Liver (tissue), 9 donors: ENCODE data around the gene ZNF827. TPM values are rescaled to one million over a fixed set of nuclear protein-coding genes. Genes with fewer than 3 reads are reported as not detected.

Experiments used
- DNase-seq: peaks from one replicate; pipeline ENCODE4 v3.0.0-alpha.2; 2017; ENCODE audit warnings: low spot score
- H3K27ac ChIP-seq, 2 donors: one replicate each; pipeline ENCODE4 v1.7.0; 2013; ENCODE audit warnings: inconsistent platforms in 2 of 2, low read length in 2 of 2, control low read depth in 1 of 2, low read depth in 1 of 2, mild to moderate bottlenecking in 1 of 2
- H3K27me3 ChIP-seq, 4 donors: one replicate each; pipeline versions ENCODE4 v1.6.1 to v1.7.0; 2013; ENCODE audit warnings: low read length in 3 of 4, inconsistent platforms in 1 of 4, mild to moderate bottlenecking in 1 of 4, moderate library complexity in 1 of 4; ENCODE audit not compliant: control insufficient read depth in 4 of 4, insufficient read depth in 4 of 4
- H3K36me3 ChIP-seq, 4 donors: one replicate each; pipeline versions ENCODE4 v1.6.1 to v1.7.0; 2013; ENCODE audit warnings: low read length in 3 of 4, mild to moderate bottlenecking in 3 of 4, low read depth in 1 of 4, moderate library complexity in 1 of 4; ENCODE audit not compliant: control insufficient read depth in 4 of 4, insufficient read depth in 3 of 4
- H3K4me1 ChIP-seq, 4 donors: one replicate each; pipeline versions ENCODE4 v1.6.1 to v1.7.0; 2013; ENCODE audit warnings: low read length in 3 of 4, mild to moderate bottlenecking in 3 of 4, moderate library complexity in 1 of 4; ENCODE audit not compliant: control insufficient read depth in 4 of 4, insufficient read depth in 4 of 4
- H3K4me3 ChIP-seq, 3 donors: one replicate each; pipeline versions ENCODE4 v1.6.1 to v1.7.0; 2013; ENCODE audit warnings: low read length in 3 of 3, control low read depth in 1 of 3, low read depth in 1 of 3, mild to moderate bottlenecking in 1 of 3
- H3K9ac ChIP-seq, 2 donors: one replicate each; pipeline ENCODE4 v1.7.0; 2013; ENCODE audit warnings: low read length in 2 of 2, mild to moderate bottlenecking in 2 of 2, moderate library complexity in 2 of 2, control low read depth in 1 of 2, low read depth in 1 of 2
- H3K9me3 ChIP-seq, 4 donors: one replicate each; pipeline versions ENCODE4 v1.6.1 to v1.7.0; 2013; ENCODE audit warnings: low read length in 3 of 4; ENCODE audit not compliant: control insufficient read depth in 4 of 4
- EGR1 ChIP-seq, 2 donors: IDR thresholded peaks; 2 replicates each; pipeline ENCODE4 v1.6.1; 2016 to 2018; ENCODE audit warnings: antibody characterized with exemption in 2 of 2, low read depth in 2 of 2
- FOXA1 ChIP-seq: IDR thresholded peaks from 2 replicates; pipeline ENCODE4 v1.6.1; 2016; ENCODE audit warnings: antibody characterized with exemption
- FOXA2 ChIP-seq: IDR thresholded peaks from 2 replicates; pipeline ENCODE4 v1.6.1; 2016; ENCODE audit warnings: antibody characterized with exemption
- GABPA ChIP-seq, 2 donors: IDR thresholded peaks in 1 of 2; conservative IDR thresholded peaks in 1 of 2; 2 replicates each; pipeline ENCODE4 v1.6.1; 2016; ENCODE audit warnings: antibody characterized with exemption in 2 of 2, mild to moderate bottlenecking in 1 of 2, moderate library complexity in 1 of 2
- HNF4A ChIP-seq, 2 donors: conservative IDR thresholded peaks; 2 replicates each; pipeline ENCODE4 v1.6.1; 2016; ENCODE audit warnings: antibody characterized with exemption in 2 of 2, mild to moderate bottlenecking in 2 of 2
- HNF4G ChIP-seq: IDR thresholded peaks from 2 replicates; pipeline ENCODE4 v1.6.1; 2016; ENCODE audit warnings: antibody characterized with exemption
- JUND ChIP-seq, 2 donors: IDR thresholded peaks; 2 replicates each; pipeline ENCODE4 v1.6.1; 2016; ENCODE audit warnings: antibody characterized with exemption in 2 of 2
- MAX ChIP-seq: IDR thresholded peaks from 2 replicates; pipeline ENCODE4 v1.6.1; 2016; ENCODE audit warnings: antibody characterized with exemption
- NR2F2 ChIP-seq: IDR thresholded peaks from 2 replicates; pipeline ENCODE4 v1.6.1; 2016; ENCODE audit warnings: antibody characterized with exemption
- RAD21 ChIP-seq, 2 donors: IDR thresholded peaks; 2 replicates each; pipeline ENCODE4 v1.6.1; 2016; ENCODE audit warnings: antibody characterized with exemption in 2 of 2, mild to moderate bottlenecking in 2 of 2
- REST ChIP-seq: IDR thresholded peaks from 2 replicates; pipeline ENCODE4 v1.6.1; 2016; ENCODE audit warnings: antibody characterized with exemption, mild to moderate bottlenecking
- RXRA ChIP-seq, 2 donors: IDR thresholded peaks; 2 replicates each; pipeline ENCODE4 v1.6.1; 2017 to 2018; ENCODE audit warnings: antibody characterized with exemption in 2 of 2, mild to moderate bottlenecking in 1 of 2
- SP1 ChIP-seq: IDR thresholded peaks from 2 replicates; pipeline ENCODE4 v1.6.1; 2018; ENCODE audit warnings: antibody characterized with exemption, mild to moderate bottlenecking
- TAF1 ChIP-seq: conservative IDR thresholded peaks from 2 replicates; pipeline ENCODE4 v1.6.1; 2016; ENCODE audit warnings: antibody characterized with exemption, mild to moderate bottlenecking
- YY1 ChIP-seq: IDR thresholded peaks from 2 replicates; pipeline ENCODE4 v1.6.1; 2016; ENCODE audit warnings: antibody characterized with exemption, mild to moderate bottlenecking
- WGBS: extraction: QIAGEN DNeasy Blood & Tissue Kit; methylation state at CpG from one replicate; pipeline ENCODE4 v1.1.7; 2013; 5-methylcytosine and 5-hydroxymethylcytosine counted together
- polyA plus RNA-seq, 2 donors: library from polyadenylated mRNA; stranded (reverse) in 1 of 2; unstranded in 1 of 2; fragments of 200-250 nt in 1 of 2; fragments of >200 nt in 1 of 2; fragmentation: Nextera tagmentation in 1 of 2; extraction: Ambion mirVana in 1 of 2; gene quantifications; one replicate each; pipeline versions ENCODE4 v1.2.1 to v1.2.3, GENCODE V29; 2013 to 2015
- total RNA-seq, 2 donors: library from RNA; depleted of rRNA; stranded (reverse); fragments of >200 nt; gene quantifications; one replicate each; pipeline ENCODE4 v1.2.3, GENCODE V29; 2014
- TF ChIP-seq, protein P1 (sequence below): IDR thresholded peaks from 2 replicates; pipeline ENCODE4 v1.6.1; 2016; ENCODE audit warnings: antibody characterized with exemption
- TF ChIP-seq, protein P2 (sequence below): fragments of 150-350 bp; IDR thresholded peaks from 2 replicates; pipeline ENCODE4 v1.5.1; 2017; ENCODE audit warnings: improper control_type of control experiment, low read depth, low read length; ENCODE audit not compliant: missing input control
- TF ChIP-seq, protein P3 (sequence below): IDR thresholded peaks from 2 replicates; pipeline ENCODE4 v1.6.1; 2016; ENCODE audit warnings: antibody characterized with exemption
- donor health status: healthy.
- donor health status: healthy.
- donor health status: healthy.
- donor health status: healthy.
- donor health status: healthy.

Gene ZNF827
- total and polyA plus RNA-seq, 4 donors, result 0.46 to 2.9 (median 1.2) TPM

GRCh38 chr4:145927030-145927429 is 11.6 kb downstream of the ZNF827 start:
- Histone ChIP-seq H3K9ac (no peak overlapping the region), H3K9me3 (no peaks in the 10 kb centered on the region), H3K4me1 (no peaks in the 10 kb centered on the region), H3K36me3 (no peaks in the 10 kb centered on the region), H3K27ac (no peak overlapping the region), H3K27me3 (no peaks in the 10 kb centered on the region), H3K4me3 (no peak overlapping the region)
- DNase-seq, result no peak
- TF ChIP-seq FOXA1, result no peak
- TF ChIP-seq MAX, result no peak
- TF ChIP-seq, protein P1, sequence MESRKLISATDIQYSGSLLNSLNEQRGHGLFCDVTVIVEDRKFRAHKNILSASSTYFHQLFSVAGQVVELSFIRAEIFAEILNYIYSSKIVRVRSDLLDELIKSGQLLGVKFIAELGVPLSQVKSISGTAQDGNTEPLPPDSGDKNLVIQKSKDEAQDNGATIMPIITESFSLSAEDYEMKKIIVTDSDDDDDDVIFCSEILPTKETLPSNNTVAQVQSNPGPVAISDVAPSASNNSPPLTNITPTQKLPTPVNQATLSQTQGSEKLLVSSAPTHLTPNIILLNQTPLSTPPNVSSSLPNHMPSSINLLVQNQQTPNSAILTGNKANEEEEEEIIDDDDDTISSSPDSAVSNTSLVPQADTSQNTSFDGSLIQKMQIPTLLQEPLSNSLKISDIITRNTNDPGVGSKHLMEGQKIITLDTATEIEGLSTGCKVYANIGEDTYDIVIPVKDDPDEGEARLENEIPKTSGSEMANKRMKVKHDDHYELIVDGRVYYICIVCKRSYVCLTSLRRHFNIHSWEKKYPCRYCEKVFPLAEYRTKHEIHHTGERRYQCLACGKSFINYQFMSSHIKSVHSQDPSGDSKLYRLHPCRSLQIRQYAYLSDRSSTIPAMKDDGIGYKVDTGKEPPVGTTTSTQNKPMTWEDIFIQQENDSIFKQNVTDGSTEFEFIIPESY, result no peak
- TF ChIP-seq RXRA (IDR thresholded peaks at IDR 0.05), result no peak
- TF ChIP-seq NR2F2, result no peak
- WGBS, result 86% methylated on average over 7 of the region's 7 CpGs

GRCh38 chr4:145921231-145921630 is 17.4 kb downstream of the ZNF827 start:
- WGBS, result 87% methylated on average over 1 of the region's 1 CpG
- no peaks in the 10 kb centered on the region for H3K4me1 ChIP-seq
- no peak for DNase-seq

More at GRCh38 chr4:145921231-145921630, 17.4 kb downstream of the ZNF827 start:
- no peak overlapping the region for H3K27ac ChIP-seq
- no peak overlapping the region for H3K9ac ChIP-seq
- no peak overlapping the region for H3K4me3 ChIP-seq
- TF ChIP-seq, protein P2, sequence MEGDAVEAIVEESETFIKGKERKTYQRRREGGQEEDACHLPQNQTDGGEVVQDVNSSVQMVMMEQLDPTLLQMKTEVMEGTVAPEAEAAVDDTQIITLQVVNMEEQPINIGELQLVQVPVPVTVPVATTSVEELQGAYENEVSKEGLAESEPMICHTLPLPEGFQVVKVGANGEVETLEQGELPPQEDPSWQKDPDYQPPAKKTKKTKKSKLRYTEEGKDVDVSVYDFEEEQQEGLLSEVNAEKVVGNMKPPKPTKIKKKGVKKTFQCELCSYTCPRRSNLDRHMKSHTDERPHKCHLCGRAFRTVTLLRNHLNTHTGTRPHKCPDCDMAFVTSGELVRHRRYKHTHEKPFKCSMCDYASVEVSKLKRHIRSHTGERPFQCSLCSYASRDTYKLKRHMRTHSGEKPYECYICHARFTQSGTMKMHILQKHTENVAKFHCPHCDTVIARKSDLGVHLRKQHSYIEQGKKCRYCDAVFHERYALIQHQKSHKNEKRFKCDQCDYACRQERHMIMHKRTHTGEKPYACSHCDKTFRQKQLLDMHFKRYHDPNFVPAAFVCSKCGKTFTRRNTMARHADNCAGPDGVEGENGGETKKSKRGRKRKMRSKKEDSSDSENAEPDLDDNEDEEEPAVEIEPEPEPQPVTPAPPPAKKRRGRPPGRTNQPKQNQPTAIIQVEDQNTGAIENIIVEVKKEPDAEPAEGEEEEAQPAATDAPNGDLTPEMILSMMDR, result no peak
- TF ChIP-seq JUND (IDR thresholded peaks at IDR 0.05) (no peak), GABPA (IDR thresholded peaks at IDR 0.05 in 1 of 2, conservative IDR thresholded peaks at IDR 0.05 in 1 of 2) (no peak), YY1 (no peak), NR2F2 (no peak), FOXA2 (no peak), MAX (no peak), EGR1 (IDR thresholded peaks at IDR 0.05; ENCODE audit: low read depth in 2 of 2) (no peak), SP1 (no peak), HNF4A (conservative IDR thresholded peaks at IDR 0.05) (no peak), REST (no peak), RAD21 (IDR thresholded peaks at IDR 0.05) (no peak), RXRA (IDR thresholded peaks at IDR 0.05) (no peak), HNF4G (no peak), TAF1 (no peak)
- TF ChIP-seq, protein P1, result no peak
- TF ChIP-seq, protein P3, sequence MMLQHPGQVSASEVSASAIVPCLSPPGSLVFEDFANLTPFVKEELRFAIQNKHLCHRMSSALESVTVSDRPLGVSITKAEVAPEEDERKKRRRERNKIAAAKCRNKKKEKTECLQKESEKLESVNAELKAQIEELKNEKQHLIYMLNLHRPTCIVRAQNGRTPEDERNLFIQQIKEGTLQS, result no peak
- H3K27me3 ChIP-seq, result no peaks in the 10 kb centered on the region
- no peaks in the 10 kb centered on the region for H3K36me3 ChIP-seq
- H3K9me3 ChIP-seq, result no peaks in the 10 kb centered on the region
